CD1c-positive myeloid dendritic cell (primary cell): ENCODE data around the gene CST4.
"Not testable (repeated sequence)": the region's sequence is repeated elsewhere in the genome, so short reads cannot be mapped to it uniquely, and the experiment has no call there.

Experiments
- DNase-seq: peaks from one replicate; pipeline ENCODE4 v3.0.0-alpha.2; 2016; ENCODE audit errors: extremely low spot score

The CST4 gene

GRCh38 chr20:23688684-23689398, at the start of gene CST4:
CST4 (minus strand) TSS chr20:23689038; CDS start chr20:23688969, 69 bp downstream.
- DNase-seq, result not testable (repeated sequence)

- peak; percentile 22 for DNase-seq
Observed at GRCh38 chr20:23735391-23735790, 46.6 kb upstream of the CST4 start.

DNA sequence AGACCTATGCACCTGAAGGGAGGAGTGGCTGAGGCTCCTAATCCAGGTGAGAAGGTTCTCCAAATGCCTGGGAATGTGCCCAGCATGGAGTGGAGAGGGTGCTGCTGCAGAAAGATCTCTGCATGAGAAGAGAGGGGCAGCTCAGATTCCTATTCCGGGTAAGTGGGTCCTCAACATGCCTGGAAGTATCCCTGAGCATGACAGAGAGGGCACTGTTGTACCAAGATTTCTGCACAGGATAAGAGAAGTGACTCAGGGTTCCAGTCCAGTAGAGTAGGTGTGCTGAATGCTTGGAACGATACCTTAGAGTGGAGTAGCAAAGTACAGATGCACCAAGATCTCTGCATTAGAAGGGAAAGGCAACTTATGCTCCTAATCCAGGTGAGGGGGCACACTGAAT, 46.1 kb upstream of the CST4 start:
- DNase-seq, result not testable (repeated sequence)

DNA sequence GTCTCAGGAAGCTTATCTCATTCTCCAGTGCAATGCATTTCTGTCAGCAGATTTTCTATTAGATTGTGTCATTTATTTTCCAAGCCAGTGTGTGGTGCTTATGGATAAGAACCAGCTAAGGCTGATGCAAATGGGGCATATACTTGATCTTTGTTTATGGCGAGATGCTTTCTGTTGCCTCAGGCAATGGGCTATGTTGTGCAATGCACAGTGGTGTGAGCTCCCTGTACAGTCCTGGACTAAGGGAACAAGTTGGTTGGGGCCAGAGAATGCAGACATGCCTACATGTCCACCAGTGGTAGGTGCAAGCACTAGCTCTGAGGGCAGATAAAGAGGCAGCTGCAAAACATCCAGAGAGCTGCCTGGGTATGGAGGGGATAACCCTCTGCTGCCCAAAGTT, 45.6 kb upstream of the CST4 start:
- not testable (repeated sequence) for DNase-seq

DNA sequence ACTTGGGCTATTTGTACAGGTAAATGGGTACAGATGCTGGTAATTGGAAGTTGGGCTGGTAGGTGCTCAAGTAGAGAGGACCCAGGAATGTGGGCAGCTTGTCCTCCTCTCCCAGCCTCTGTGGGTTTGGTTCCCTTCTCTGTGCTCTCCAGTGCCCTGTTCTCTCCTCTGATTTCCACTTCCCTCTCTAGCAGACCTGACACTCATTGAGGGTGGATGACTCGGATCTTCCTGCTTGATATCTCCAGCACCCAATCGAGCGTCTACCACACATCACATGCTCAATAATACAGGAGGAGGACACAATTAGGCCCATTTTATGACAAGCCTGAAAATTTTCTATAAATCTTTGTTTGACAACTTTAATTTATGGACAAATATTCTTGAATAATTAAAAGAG, 38.2 kb upstream of the CST4 start:
- no peak for DNase-seq

DNA sequence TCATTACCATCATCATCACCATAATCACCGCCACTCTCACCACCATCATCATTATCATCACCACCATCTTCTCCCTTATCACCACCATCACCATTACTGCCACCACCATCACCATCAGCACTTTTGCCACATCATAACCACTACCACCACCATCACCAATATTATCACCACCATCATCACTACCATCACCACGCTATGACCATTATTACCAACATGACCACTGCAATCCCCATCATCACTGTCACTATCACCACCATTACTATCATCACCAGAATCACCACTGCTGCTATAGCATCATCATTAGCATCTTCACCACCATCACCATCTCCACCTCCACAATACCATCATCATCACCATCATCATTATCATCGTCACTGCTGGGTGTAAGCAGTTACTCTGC, 36.3 kb upstream of the CST4 start:
- DNase-seq, result no peak

DNA sequence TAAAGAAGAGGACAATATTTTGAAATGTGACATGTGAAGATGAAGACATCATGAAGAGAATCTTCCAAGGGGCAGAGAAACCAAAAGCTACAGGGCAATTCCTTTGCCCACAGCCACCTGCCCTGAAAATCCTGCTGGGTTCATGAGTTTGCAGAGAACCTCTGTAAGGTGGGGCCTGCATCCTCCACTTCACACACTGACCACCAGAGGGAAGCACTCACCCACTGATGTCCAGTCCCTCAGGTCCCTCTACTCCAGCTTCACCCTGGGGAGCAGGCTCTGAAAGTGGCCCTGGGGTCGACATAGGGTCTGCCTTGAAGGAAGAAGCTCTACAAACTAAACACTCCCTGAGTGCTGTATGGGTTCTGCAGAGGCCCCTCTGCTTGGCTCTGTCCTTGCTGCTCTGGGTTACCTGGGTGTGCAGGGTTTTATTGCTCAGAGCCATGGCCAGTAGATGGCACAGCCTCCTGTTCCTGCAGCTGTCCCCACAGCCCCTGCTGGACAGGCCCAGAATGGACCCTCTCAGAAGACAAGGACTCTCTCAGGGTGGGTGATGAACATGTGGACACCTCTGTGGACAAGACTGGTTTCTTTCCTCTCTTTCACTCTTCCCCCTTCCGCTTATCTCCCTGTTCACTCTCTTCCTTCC, 34.9 kb upstream of the CST4 start:
- DNase-seq, result peak; percentile 16

DNA sequence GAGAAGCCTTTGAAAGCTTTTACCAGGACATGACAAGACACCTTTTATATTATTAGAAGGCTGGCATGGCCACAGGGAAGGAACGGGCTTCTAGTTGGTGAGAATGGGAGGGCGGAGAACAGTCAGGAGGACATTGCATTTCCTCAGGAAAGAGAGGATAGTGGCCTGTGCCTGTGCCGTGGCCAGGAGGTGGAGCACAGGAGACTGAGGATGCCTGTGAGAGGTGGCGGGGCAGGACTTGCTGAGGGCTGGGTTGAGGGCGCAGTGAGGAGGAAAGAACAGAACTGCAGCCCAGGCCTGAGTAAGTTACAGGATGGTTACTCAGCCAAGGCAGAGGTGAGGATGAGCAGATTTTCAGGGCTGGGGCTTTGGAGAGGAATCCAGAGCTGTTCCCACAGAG, 34.0 kb upstream of the CST4 start:
- DNase-seq, result not testable (repeated sequence)

DNA sequence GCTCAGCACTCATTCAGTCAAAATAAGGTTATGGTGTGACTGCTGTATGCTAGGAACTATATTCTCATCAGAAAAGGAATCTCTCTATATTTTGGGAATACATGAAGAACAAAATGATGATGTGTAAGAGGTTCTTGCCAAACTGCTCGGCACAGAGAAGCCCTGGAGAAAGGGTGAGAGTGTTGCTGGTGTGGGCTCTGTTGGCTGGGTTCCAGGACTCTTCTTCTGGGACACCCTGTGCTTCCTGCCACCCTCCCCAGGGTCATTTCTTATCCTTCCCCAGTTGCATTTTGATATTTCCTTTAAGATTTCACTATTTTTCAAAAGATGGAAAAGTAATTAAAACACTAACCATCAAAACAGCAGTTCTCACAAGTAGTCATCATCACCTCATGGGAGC, 33.1 kb upstream of the CST4 start:
- DNase-seq, result no peak

- DNase-seq, result not testable (repeated sequence)
Observed at GRCh38 chr20:23719351-23719750, 30.5 kb upstream of the CST4 start.

- not testable (repeated sequence) for DNase-seq
Observed at GRCh38 chr20:23711778-23712177, 22.9 kb upstream of the CST4 start.

DNA sequence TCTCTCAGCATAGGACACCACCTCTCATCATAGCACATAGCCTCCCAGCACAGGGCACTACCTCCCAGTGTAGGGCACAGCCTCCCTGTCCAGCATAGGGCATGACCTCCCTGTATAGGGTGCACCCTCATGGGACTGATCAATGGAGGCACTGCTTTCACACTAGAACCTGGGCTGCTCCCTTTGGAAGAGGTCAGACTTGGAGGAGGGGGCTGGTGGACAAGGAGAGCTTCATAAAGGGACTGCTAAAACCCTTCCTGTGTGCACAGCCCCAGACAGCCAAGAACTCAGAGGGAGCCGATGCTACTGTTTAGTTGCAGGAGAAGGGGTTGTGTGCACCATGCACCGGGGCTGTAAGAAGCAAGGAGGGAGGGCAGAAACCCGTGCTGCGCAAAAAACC, 21.9 kb upstream of the CST4 start:
- DNase-seq, result no peak

GRCh38 chr20:23705895-23706294, 17.1 kb upstream of the CST4 start:
- no peak for DNase-seq

GRCh38 chr20:23702021-23702420, 13.2 kb upstream of the CST4 start:
- no peak for DNase-seq

DNA sequence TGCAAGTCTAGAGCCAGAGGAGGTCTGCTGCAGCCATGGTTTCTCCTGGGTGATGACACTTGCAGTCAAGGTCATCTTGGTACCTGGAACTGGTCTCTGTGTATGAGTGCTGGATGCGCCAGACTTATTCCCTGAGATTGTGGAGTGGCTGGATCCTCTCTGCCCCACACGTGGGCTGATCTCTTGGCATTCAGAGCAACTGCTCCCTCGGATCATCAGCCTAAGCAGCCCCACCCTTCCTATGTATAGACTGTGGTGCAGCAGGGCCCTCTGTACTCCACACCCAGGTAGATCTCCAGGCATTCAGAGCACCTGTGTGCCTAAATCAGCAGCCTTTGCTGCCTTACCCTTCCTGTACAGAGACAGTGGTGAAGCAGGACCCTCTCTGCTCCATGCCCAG, 12.1 kb upstream of the CST4 start:
- no peak for DNase-seq

- DNase-seq, result no peak
Observed at GRCh38 chr20:23697947-23698346, 9.1 kb upstream of the CST4 start.

DNA sequence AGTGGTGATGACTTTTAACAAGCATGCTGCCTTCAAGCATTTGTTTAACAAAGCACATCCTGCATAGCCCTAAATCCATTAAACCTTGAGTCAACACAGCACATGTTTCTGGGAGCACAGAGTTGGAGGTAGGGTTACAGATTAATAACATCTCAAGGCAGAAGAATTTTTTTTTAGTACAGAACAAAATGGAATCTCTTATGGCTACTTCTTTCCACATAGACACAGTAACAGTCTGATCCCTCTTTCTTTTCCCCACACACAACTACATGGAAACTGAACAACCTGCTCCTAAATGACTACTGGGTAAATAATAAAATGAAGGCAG, 6.2 kb upstream of the CST4 start:
- not testable (repeated sequence) for DNase-seq

GRCh38 chr20:23694178-23695067, 5.6 kb upstream of the CST4 start:
- DNase-seq, result not testable (repeated sequence)

DNA sequence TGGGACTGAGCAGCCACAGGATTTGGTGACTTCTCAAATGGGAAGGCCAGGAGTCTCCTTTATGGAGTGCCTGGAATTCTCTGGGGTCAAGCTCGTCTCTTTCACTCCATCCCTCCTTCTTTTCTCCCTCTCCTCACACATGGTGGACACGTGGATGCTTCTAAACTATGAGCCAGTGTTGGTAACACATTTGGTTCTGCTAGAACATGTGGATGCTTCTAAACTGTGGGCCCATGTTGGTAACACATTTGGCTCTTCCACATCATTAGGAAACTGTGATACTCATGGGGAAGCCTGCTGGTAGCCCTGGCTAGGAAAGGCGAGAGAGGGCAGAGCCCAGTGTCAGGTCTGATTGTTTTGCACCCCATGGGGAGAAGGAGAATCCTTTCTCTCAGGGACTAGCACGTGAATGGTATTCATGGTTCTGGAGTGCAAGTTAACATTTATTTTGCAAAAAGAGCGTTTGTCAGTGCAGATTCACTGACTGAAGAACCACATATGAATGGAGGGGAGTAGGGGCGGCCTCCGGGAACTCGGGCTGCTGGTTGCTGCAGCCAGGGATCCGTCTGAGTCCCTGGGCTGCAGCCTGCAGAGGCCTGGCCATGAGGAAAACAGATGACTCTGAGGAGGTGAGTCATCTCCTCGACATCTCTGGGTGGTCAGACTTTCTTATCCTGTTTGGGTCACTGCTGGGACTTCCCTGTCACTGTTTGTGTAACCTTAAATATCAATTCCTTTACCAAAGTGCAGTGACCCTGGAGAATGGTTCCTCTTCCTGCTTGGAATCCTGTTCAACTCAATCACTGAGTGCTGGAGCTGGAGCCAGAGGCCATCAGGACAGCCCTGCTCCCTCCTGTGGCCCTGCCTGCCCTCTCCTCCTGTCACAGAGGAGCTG, 4.1 kb upstream of the CST4 start:
- not testable (repeated sequence) for DNase-seq

DNA sequence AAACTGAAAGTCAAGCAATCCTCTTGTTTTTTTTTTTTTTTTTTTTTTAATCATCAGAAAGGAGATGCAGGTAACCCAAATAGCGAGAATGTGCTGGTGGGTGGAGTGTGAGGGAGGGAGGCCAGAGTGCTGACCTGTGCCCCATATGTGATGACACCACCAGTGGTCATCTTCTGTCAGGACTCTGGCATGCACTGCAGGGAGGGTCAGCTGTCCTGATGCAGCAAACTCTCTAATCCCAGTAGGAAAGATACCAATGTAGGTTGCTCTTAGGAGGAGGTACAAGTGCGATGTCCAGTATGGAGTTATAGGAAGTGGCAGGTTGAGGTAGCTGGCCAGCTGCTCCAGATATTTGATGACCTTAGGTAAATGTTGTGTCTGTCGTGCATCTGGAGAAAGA, 2.8 kb upstream of the CST4 start:
- no peak for DNase-seq

DNA sequence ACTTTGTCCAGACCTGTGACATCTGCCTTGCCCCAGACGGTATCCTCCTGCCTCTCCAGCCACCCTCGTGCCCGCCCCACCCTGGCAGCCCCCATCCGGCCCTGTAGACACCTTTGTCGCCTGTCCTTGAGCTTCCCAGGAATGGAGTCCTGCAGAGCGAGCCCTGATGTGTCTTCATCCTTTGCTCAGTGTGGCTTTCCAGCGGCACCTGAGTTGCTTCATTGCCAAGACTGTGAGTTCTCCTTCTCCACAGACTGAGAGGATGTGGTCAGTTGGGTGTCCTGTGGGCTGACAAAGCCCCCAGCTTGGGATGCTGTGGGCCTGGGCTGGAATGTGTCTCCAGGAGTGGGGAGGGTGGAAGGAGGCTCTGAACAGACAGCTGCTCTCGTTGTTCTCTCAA, 1.7 kb upstream of the CST4 start:
- no peak for DNase-seq

GRCh38 chr20:23689399-23689690, 507 bp upstream of the CST4 start:
- no peak for DNase-seq
